HG03060 (cell line): ENCODE measurements around the gene GFRA1.

Experiments
- ATAC-seq: cut with Tn5 transposase; IDR thresholded peaks from one replicate; pipeline ENCODE4 v1.9.1; 2021; ENCODE audit warnings: low read depth, moderate number of reproducible peaks; ENCODE audit not compliant: unreplicated experiment

The GFRA1 gene

DNA sequence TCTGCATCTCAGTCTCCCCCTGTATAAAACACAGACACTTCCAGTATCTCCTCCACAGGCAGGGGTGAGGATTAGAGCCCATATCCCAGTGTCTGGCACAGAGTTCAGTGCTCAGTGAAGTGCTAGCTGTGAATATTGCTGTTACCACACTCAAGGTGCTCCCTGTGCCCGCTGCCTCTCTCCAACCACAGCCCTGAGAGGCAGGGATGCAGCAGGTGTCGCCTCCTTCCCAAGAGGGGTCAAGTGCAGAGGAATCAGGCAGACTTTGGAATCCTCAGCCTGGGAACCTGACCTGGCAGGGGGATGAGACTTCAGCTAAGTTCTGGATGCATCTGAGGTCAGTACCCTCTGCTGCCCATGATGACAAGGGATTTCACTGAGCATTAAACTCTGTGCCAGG is 163.1 kb downstream of the GFRA1 start:
- ATAC-seq: no peak

DNA sequence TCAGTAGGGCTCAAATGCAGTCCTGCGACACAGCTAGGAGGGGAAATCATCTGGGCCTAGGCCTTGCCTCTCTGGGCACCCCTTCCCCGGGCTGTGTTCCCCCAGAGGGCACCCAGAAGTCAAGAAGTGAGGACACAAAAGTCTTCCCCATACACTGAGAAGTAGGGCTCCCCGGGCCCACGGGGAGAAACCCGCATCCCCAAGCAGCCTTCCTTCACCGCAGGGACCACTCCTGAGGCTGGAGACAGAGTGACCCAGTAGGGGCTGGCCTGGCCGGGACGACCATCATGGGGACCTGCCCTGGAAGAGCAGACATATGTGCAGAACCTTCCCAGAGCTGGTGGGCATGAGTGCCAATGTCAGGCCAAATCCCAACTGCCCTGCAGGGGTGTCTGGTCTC is 163.5 kb downstream of the GFRA1 start:
- no peak for ATAC-seq

DNA sequence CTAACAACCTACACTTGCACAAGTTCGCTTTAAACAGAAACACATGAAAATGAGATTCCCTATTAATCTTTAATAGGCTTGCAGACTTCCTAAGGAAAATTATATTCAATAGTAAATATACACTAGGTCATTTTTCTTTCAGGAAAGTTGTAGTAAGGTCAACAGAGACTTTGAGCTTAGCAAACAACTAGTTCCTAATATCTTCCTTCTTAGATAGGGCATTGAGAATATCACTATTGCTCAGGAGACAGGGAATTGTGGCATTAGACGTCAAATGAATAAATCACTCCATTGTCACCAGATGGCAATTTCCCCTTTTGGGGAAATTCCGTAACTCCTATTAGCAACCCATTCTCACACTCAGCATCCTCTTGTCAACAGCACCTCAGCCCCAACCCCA is 164.9 kb downstream of the GFRA1 start:
- ATAC-seq: no peak

DNA sequence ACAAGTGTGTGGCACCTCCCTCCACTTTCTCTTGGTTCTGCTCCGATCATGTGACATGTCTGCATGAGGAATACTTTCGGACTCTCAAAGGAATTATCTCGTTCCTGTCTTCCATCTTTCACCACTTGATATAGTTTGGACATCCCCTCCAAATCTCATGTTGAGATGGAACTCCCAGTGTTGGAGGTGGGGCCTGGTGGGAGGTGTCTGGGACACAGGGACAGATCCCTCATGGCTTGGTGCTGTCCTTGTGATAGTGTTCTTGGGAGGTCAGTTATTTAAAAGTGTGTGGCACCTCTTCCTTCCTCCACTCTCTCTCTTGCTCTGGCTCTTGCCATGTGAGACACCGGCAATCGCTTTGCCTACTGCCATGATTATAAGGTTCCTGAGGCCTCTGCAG is 166.4 kb downstream of the GFRA1 start:
- ATAC-seq: no peak

DNA sequence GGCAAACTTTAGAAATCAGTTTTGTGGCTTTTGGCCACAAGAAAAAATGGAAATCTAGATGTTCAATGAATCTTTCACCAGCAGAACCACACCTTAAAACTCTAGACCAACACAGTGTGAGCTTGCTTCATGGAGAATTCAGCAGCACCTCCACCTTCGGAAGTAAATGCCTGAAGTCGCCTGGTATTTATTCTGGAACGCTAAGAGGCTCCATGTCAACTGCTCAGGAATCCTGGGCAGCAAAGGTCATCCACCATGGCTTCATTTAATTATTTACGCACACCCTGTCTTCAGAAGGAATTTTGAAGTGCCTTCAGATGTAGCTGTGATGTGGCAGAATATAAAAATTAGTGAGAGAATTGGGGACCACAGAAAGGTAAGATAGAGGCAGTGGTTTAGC is 167.7 kb downstream of the GFRA1 start:
- ATAC-seq: no peak

DNA sequence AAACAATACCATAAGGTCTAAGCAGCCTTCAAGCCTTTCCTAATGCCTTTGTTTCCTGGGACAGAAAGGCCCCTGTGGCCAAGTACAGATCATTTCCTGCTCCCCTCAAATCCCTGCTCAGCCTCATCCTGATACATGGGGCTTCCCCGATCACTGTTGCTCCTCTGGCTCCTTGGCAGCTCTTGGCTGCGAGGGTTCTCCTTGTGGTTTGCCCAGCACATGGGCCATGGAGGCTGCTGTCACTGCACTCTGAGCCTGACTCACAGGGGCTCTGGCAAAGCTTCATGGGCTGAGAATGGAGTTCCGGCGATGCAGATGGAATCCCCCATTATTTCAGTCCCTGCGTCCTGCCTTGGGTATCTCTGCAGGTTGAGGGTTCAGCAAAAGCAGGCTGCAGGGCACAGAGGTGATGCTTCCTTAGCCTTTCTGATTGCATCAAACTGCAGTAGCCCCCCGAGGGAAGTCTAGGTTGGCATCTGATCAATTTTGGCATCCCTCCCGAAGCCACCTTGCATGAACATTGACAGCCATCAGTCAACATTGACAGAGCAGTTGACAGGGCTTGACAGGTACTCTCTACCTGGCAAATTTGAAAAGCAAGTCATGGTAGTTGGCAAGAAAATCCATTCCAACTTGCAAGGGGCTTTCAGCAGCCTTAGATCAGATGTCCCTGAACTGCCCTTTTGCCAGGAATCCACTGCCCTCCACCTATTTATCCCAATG is 168.6 kb downstream of the GFRA1 start:
- ATAC-seq: no peak

DNA sequence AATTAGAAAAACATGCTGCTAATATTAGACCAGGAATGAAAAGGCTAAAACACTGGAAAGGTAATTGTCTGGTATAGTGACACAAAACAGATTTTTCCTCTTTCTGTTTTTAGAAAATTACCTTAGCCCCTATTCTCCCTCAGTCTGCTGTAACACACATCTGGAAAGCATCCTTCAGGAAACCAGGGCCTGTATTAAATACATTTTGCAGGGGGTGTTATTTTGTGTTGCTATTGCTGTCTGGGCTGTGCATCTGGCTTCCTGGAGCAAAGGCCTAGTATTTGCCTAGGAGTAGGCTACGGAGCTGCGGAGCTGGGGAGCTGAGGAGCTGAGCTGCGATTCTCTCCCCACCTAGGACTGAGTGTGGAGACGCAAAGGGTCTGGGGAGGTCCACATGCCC is 169.3 kb downstream of the GFRA1 start:
- no peak for ATAC-seq

DNA sequence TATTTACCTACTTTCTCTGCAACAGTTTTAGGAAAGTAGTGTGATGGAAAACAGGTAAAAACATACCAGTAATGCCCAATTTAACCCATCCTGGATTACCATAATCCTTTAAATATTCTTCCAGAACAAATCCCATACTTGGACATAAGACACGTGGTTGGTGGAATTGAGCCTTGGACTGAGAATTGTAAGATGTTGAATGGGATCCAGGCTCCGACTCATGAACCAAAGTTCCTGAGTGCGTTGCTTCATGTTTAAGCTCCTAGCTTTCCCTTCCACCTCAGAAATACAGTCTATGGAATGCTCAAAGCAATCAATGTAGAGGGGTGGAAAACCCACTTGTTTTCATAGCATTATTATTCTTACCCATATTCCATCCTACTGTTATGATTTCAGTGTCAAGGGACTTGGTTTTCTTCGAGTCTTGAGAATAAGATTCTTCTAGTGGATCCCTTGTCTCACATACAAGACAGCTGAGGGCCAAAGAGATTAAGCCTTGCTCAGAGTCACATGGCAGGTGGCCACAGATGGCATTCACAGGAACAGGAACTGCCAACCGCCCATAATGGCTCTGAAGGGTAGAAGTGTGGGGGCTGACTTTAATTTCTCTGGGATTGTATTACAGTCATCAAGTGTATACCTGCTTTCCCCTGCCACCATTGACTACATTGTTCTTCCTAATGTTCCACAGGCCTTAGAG is 171.2 kb downstream of the GFRA1 start:
- no peak for ATAC-seq

DNA sequence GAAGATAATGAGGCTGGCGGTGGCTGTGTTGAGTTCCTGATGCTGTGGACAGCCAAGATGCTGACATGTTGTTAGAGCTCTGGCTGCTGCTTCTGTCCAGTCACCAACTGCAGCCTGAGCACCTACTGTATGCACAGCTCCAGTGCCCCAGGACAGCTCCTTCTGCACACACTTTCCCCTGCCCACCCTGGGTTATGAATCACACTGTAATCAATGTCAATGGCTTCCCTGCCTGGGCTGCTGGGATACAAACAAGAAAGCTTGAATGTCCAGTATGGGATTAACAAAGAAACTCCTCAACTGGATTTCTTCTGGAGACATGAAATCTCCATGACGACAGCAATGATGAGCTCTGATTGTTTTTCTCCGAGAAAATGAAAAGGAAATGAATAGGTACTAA is 172.0 kb downstream of the GFRA1 start:
- no peak for ATAC-seq

DNA sequence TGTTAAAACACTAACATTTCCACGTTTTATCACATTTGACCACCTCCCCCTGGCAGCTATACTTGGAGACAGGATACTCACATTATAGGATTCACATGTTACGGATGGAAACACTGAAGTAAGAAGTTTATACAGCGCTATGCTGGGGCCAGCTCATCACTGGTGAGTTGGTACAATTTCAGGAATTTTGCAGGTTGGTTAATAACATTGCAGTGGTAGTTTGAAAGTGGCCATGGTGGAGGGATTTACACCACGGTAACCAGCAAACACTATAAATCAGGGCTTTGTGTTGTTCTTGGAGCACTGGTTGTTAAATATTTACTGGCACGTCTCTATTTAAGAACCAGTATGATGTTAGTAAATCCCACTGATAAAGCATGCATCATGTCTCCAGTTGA is 174.0 kb downstream of the GFRA1 start:
- ATAC-seq: no peak

DNA sequence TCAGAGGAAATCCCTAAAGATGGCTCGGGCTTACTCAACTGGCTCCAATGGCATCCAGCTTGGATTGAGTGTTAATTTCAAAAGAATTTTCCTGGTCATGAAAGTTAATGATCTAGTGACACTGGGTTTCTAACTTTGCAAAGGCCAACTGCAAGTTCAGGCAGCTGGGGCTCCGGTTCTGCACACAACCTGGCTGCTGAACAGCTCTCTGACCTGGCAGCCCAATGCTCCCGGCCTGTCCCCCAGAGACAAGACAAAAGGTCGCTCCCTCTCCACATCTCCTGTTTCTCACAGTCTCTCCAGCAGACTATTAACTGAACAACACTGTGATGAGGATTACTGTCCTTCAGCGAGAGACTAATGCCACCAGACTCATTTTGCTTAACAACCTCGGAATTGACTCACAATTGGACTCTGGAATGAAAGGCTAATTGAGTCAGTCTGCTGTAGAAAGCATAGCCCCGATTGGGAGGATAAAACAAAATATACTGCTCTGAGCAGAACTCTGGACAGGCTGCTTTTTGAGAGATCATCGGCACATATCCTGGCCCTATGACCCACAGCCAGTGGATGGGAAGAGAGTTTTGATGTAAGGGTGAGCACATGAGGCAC is 174.5 kb downstream of the GFRA1 start:
- ATAC-seq: no peak

DNA sequence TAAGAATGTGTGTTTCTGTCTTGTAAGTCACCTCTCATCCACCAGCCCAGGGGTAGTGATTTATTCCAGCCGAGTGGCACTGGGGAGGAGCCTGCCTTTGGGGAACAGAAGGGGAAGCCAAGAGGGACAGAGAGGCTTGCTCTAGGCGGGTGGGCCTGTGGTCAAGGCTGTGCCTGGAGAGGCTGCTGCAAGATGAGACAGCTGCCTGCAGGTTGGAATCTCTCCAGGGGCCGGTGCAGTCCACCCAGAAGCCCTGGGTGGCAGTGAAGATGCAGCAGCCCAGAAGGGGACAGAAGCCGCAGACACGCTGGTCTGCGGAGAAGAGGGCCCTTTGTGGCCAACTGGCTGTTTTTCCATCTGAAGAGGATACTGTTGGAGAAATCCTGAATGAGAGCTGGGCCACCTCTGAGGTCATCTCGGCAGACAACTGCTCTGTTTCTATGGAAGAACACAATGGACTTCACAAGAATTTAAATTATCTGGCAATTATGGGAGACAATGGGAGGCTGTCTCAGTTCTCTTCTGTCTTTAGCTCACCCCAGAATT is 175.7 kb downstream of the GFRA1 start:
- ATAC-seq: no peak

DNA sequence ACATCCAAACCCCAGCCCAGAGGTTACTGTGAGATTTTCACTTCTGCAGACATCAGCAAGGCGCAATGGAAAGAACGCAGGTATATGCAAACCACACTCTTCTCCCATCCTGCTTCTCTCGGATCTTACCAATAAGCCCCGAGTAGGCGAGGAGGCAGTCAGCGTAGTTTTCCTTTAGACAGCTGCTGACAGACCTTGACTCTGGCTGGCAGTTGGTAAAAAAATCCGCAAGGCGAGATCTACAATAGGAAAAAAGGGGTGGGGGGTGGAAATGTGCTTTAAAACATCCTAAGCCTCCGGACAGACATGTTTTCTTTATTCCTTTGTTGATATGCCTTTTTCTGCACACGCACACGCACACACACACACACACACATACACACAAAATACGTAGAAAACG is 176.5 kb downstream of the GFRA1 start:
- no peak for ATAC-seq

DNA sequence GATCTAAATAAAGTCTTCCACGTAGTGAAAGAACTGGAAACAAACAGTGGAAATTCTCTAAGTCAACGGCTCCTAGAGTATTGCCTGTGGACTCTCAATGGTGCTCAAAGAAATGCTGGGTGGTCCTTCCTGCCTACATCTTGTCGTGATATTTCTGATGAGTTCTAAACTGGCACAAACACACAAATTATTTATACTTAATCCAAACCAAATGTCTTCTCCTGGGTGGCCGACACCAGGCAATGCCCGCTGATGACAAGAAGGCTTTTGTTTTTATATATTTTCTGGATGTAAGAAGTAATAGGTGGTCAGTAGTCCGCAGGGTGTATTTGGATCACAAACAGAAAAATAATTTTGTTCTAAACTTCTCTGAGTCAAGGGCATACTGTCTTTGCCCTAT is 178.7 kb downstream of the GFRA1 start:
- no peak for ATAC-seq

DNA sequence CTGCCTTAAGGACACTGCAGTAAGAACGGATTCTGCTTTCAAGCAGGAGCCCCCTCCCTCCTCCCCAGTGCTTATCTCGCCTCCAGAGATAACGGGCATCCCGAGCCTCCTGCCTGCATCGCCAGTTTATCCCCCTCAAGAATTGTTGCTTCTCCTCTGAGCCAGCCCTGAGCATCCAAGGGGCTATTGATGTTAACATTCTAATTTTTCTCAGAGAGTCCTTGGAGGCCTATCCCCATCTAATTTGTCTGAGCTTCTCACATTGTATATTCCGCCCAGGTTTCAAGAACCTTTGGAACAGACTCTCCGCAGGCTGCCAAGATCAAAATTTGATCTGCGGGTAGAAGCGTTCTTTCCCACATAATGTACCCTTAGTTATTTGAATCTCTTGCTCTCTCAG is 180.0 kb downstream of the GFRA1 start:
- ATAC-seq: no peak

DNA sequence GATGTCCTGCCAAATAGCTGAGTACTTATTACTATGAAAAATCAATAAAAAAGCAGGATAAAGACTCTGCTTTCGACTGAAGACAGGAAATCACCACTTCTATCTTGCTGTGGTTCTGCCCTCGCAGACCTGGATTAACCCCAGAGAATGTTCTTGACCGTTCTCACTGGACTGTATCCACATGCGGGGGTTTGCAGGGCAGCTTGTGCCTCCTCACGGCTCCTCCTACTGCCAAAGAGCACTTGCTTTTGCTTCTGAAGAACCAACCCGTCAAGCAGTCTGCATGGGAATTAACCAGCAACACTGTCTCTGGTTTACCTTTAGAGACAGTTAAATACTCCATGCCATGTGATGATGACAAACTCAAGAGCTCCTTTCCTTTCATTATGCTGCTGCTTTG is 184.0 kb downstream of the GFRA1 start:
- no peak for ATAC-seq

DNA sequence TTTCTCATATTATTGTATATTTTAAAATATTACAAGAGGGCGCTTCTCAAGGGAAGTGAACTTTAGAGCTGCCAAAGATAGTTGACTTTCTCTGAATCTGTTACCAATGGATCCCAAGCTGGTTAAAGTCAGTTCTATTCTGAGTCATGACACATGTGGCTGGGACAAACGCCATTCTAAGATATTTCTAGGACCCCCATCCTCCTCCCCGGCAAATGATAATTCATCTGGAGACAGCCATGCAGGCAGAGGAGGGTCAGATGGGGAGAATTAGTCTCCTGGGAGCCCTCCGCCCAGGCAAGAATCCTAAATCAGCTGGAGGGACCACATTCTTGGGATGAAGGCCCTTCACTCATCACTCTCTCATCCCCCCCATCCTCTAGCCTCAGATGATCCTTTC is 187.7 kb downstream of the GFRA1 start:
- no peak for ATAC-seq

DNA sequence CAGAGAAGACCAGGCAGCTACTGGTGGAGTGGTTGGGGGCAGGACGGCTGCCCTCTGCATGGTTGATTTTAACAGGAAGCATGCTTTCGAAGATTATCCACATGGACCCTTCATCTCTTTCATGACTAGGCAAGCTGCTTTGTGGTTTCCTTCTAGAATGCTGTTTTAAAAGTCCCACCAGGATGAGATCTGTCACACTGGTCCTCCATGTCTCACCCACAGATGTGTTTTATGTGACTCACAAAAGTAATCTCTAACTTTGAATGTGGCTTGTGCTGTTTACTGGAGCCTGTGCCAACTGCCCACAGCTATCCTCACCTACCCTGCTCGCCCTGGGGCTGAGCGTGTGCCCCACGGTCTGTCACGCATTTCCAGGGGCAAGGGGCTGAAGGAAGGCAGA is 188.8 kb downstream of the GFRA1 start:
- ATAC-seq: no peak

DNA sequence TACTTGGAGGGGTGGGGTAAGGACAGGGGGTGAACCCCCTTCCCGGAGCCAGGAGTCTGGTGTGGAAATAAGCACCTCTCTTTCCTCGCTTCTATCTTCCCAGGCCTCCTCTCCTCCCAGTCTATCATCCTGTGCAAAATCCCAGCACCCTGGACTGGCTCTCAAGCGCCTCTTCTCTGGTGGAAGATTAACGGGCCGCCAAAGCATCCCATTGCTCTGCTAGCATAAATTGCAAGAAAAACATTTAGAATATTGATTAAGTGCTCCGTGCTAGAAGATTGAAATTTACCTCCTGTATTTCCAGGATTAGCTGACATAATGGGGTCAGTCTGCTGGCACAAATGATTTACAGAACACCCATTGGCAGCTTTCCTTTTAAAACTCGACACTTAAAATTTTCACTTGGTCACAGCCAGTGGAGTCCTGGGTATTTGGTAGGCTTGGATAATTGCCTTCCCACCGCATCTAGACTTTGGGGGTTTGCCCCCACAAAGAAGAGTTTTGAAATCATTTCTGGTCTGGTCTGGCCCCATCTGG is 189.7 kb downstream of the GFRA1 start:
- ATAC-seq: no peak

DNA sequence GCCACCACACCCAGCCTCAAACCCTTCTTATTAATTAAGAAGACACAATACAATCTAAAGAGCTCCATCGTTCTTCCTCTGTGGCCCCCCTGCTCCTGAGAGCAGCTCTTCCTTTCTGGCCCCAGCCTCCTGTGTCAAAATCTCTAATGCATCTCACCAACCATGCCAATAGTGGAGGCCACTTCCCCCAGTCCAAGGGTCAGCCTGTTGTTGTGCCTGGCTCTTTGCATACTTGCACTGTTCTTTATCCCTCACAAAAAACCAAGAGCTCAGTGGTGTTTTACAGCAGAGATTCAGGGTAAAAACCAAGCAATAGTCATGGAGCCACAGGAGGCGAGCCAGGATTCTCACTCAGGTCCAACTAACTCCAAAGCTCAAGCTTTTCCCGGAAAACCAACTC is 190.2 kb downstream of the GFRA1 start:
- no peak for ATAC-seq

DNA sequence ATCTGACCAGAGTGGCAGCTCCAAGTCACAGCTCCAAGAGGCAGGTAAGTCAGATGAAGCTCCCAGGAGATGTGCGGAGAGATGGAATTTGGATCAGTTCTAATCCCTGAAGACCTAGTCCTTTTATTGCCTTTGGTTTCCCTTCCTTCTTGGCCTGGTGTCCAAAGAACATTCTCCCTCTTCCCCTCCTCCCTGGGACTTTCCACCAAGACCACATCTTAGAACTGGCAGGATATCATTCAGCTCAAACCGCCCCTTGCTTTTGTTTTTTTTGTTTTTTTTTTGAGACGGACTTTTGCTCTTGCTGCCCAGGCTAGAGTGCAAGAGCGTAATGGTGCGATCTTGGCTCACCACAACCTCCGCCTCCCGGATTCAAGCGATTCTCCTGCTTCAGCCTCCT is 190.8 kb downstream of the GFRA1 start:
- ATAC-seq: no peak

DNA sequence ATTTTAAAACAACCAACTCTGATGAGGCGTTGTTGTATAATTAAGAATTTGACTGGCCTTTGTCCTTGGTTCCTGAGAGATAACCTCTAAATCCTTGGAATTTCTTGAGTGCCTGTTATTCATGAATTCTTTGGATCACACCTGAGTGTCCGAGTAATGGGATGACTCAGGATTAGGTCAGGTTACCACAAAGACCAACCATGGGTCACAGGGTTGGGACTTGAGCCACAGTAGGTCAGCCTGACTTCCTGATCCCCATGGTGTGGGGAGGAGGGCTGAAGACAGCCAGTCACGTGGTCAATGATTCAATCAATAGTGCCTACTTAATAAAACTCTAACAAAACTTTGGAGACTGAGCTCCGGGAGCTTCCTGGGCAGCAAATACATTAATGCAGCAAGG is 192.5 kb downstream of the GFRA1 start:
- ATAC-seq: no peak
